ENCODE measurements around the gene ZC3H7B.

DNA sequence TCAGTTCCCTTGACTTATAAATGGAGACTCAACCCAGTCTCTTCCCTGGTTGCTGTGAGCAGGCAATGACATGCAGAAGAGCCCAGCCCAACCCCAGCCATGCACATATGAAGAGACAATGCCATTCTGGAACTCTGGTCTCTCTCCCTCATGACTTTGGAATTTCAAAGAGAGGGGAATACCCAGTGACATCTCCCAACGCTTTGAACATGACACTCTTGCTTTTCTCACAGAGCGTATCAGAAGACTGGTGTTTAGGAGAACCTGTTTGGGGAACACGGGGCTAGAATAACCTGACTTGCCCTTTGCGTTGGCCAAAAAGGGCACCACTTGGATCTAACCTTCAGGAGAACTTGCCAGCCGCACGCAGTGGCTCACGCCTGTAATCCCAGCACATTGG, 28.2 kb upstream of the ZC3H7B start:
- TF ChIP-seq, protein P1, sequence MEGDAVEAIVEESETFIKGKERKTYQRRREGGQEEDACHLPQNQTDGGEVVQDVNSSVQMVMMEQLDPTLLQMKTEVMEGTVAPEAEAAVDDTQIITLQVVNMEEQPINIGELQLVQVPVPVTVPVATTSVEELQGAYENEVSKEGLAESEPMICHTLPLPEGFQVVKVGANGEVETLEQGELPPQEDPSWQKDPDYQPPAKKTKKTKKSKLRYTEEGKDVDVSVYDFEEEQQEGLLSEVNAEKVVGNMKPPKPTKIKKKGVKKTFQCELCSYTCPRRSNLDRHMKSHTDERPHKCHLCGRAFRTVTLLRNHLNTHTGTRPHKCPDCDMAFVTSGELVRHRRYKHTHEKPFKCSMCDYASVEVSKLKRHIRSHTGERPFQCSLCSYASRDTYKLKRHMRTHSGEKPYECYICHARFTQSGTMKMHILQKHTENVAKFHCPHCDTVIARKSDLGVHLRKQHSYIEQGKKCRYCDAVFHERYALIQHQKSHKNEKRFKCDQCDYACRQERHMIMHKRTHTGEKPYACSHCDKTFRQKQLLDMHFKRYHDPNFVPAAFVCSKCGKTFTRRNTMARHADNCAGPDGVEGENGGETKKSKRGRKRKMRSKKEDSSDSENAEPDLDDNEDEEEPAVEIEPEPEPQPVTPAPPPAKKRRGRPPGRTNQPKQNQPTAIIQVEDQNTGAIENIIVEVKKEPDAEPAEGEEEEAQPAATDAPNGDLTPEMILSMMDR (IDR thresholded peaks at IDR 0.05; ENCODE audit: low read depth, low read length, poor library complexity, severe bottlenecking): no peak
- TF ChIP-seq EZH2phosphoT487 (IDR thresholded peaks at IDR 0.05; ENCODE audit: borderline replicate concordance, low read length): no peak

All from DOHH2 (cell line).